GM19035 (cell line): Measurements from ENCODE around the gene SESTD1.
A peak's percentile ranks its signal among the peaks of the same experiment; 100 is the strongest.
"Not testable (repeated sequence)": the region's sequence is repeated elsewhere in the genome, so short reads cannot be mapped to it uniquely, and the experiment has no call there.

Experiments used
- ATAC-seq: cut with Tn5 transposase; IDR thresholded peaks from one replicate; pipeline ENCODE4 v1.9.1; 2021; ENCODE audit not compliant: unreplicated experiment

SESTD1 gene

GRCh38 chr2:179238027-179238426 is 26.6 kb downstream of the SESTD1 start:
- no peak for ATAC-seq

DNA sequence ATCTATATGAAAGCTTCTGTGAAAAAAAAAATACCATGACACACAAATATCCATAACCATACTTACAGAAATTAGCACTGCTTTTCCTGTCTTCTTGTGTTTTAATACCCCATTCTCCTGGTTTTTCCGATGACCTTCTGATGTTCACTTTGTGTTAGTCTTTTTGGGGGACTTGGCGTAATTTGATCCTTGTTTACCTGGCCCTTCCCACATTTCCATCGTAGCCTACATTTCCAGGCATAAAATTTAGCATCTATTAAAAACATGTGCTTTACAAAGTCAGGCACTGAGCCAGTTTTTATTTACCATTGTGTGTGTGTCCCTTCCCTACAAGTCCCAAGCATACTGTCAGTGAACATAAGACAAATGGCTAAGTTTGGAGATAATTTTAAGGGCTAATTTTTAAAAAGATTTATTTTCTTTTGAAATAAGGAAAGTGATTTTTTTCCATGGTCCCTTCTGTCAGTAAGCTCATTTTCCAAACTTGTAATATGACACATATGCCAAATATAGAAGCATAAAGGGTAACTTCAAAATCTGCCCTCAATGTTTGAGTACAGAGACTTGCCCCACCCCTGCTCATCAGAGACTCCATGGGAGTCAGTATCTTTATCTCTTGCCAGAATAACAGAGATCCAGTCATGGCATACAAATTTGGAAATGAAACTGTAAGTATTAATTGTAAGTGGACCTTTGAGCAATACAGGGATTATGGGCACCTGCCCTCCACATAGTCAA is 27.3 kb downstream of the SESTD1 start:
- no peak for ATAC-seq

DNA sequence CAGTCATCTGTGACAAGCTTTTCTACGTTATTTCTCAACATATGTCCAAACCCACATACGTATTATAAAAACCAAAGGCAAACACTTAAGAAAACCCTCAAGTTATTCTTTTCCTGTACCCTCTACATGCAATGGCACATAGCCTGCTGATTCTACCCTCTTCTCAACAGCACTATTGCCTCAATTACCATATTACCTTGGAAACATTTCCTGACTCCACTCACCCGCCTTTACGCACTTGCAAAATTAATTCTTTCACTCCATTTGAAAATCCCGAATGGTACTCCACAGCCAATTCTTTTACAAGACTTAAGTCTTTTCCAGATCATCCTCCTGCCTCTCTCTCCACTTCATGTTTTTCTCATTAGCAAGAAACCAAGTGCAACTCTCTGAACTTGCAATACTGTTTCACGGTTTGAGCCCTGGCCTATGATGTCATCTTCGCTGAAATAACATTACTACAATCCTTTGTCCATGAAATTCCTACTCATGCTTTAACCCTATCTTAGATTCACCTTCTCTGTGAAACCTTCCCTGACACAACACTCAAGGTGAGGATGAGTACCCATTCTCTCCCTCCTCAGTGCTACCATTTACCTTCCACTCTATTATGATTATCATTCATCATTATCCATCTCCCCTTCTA is 29.0 kb downstream of the SESTD1 start:
- ATAC-seq: no peak

- ATAC-seq: no peak
These were observed 29.9 kb downstream of the SESTD1 start for GRCh38 chr2:179234658-179235240.

DNA sequence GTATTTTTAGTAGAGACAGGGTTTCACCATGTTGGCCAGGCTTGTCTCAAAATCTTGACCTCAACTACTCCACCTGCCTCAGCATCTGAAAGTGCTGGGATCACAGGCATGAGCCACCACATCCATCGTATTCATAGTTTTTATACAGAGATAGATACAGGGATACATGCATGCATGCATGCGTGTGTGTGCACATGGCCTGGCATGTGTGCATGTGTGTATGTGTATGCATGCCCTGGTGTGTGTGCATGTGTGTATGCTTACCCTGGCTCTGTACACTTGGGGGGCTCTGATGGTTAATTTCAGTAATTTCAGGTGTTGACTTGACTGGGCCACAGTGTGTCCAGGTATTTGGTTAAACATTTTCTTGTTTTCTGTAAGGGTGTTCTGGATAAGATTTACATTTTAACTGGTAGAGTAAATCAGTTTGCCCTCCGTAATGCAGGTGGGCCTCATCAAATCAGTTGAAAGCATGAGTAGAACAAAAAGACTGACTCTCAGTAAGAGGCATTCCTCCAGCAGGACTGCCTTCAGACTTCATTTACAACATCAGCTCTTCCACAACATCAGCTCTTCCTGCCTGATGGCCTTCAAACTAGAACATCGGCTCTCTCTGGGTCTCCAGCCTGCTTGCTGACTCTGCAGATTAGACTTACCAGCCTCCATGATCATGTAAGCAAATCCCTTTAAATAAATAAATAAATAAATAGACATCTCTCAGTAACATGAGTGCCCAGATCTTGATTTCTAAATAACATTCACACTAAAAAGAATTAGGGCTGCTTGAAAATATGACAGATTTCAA is 30.8 kb downstream of the SESTD1 start:
- ATAC-seq: no peak

GRCh38 chr2:179233083-179233490 is 31.5 kb downstream of the SESTD1 start:
- no peak for ATAC-seq

- no peak for ATAC-seq
These were observed 37.7 kb downstream of the SESTD1 start for GRCh38 chr2:179226961-179227259.

DNA sequence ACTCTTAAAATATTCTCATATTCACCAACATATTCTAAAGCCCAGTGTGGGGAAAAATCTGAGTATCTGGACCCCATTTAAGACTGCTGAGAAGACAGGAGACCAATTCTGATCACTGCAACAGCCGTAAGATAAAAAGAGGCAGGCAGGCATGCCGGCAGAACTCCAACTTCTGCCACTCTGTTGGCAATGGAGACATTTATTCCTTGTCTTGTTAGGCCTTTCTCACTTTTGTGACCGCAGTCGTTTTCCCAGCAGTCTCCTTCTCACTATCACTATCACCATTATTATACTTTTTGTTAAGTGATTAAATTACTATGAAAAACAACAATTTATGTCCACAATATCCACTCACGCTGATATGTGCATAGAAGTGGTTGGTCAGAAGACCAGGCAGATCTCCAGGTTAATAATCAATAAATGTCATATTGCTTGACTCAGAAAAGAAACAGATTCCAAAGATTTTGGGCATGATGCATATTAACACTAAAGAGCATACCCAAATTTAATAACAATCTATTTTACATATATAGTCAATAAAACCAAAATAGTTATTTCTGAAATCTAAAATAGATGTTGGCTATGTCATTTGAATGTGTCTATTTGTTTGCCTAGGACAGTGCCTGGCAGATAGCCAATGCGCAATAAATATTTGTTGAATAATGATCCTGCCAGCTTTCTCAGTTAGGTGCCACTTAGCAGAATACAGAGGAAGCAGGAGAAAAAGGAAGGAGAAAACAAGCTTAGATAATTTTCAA is 38.2 kb downstream of the SESTD1 start:
- no peak for ATAC-seq

DNA sequence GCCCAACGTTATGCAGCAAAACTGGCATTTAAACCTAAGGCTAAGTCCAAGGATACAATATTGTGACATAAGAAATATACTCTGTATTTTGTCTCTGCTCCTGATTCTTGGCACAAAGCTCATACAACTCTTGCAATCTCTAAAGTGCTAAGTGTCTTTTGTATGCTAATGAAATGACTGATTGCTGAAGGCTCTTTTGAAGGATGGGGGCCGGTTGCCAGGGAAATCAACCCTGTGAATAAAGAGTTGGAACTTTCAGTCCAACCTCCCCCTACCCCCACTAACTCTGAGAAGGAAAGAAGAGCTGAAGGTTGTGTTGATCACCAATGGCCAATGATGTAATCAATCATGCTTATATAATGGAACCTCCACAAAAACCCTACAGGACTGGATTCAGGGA is 40.3 kb downstream of the SESTD1 start:
- no peak for ATAC-seq

- ATAC-seq: no peak
These were observed 42.6 kb downstream of the SESTD1 start for GRCh38 chr2:179222076-179222475.

GRCh38 chr2:179218848-179219594 is 45.6 kb downstream of the SESTD1 start:
- ATAC-seq: peak; percentile 96

- ATAC-seq: not testable (repeated sequence)
These were observed 50.0 kb downstream of the SESTD1 start for GRCh38 chr2:179214671-179215070.

GRCh38 chr2:179211355-179211754 is 53.3 kb downstream of the SESTD1 start:
- ATAC-seq: no peak

DNA sequence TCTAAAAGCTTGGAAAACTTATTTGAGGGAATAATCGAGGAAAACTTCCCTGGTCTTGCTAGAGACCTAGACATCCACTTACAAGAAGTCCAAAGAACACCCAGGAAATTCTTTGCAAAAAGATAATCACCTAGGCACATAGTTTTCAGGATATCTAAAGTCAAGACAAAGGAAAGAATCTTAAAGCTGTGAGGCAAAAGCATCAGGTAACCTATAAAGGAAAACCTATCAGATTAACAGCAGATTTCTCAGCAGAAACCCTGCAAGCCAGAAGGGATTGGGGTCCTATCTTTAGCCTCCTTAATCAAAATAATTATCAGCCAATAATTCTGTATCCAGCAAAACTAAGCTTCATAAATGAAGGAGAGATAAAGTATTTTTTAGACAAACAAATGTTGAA is 56.4 kb downstream of the SESTD1 start:
- ATAC-seq: not testable (repeated sequence)

DNA sequence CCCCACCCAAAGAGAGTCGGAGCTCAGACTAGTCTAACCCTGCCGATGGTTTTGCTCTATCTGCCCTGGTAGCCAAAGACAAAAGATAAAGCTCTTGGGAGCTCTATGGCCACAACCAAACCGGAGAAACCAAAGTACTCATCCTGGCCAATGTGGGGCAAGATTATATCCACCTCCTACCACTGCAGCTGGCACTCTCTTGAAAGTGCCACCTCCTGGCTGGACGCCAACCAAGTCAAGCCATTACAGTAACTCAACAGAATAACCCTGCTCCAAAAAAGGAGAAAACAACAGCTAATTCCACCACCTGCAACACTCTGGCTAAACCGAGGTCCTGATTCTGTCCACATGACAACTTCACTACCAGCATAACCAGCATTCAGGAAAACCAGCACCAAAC is 57.6 kb downstream of the SESTD1 start:
- no peak for ATAC-seq

GRCh38 chr2:179201869-179202268 is 62.8 kb downstream of the SESTD1 start:
- ATAC-seq: no peak

DNA sequence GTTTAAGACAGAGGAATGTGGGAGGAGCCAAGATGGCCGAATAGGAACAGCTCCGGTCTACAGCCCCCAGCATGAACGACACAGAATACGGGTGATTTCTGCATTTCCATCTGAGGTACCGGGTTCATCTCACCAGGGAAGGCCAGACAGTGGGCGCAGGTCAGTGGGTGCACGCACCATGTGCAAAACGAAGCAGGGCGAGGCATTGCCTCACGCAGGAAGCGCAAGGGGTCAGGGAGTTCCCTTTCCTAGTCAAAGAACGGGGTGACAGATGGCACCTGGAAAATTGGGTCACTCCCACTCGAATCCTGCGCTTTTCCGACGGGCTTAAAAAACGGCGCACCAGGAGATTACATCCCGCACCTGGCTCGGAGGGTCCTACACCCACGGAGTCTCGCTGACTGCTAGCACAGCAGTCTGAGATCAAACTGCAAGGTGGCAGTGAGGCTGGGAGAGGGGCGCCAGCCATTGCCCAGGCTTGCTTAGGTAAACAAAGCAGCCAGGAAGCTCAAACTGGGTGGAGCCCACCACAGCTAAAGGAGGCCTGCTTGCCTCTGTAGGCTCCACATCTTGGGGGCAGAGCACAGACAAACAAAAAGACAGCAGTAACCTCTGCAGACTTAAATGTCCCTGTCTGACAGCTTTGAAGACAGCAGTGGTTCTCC is 68.6 kb downstream of the SESTD1 start:
- ATAC-seq: not testable (repeated sequence)

GRCh38 chr2:179195141-179195540 is 69.5 kb downstream of the SESTD1 start:
- no peak for ATAC-seq

DNA sequence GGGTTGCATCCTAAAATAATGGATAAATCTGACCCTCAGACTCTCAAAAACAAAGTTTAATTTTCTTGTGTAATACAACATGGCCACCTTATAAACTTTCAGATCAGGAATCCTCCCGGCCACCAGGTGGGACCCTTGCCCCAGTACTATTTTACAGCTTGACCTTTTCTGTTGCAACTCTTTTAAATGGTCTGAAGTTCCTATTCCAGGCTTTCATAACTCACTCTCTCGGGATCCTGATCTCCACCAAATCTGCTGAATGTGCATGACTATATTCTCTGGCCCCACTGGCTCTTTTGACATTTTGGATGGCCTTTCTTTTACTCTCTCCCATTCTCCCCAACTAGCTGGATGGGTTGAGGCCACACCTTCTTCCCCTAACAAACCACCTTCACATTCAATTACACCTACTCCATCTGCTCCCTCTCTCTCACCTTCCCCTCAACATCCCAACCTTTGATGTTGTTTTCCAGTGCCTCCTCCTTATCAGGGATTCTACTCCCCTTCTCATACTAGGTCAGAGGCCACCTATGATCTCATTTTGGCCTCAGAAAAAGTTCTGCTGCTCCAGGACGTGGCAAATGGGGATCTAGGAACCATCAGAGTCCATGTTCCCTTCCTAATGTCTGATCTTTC is 70.8 kb downstream of the SESTD1 start:
- ATAC-seq: no peak
